DOHH2 (cell line): Measurements from ENCODE around the gene ACTG1.

Experiments used
- H3F3A ChIP-seq: fragments of 200-600 bp; sonication (generic), shearing (Covaris generic); 2 replicates; pipeline ENCODE4 v1.6.0; 2016; ENCODE audit warnings: antibody characterized with exemption, mild to moderate bottlenecking; ENCODE audit not compliant: control insufficient read depth, insufficient read depth
- H3K27ac ChIP-seq: fragments of 200-600 bp; sonication (generic); 2 replicates; pipeline ENCODE4 v1.5.1; 2014; ENCODE audit warnings: low read depth, mild to moderate bottlenecking, low read length, moderate library complexity
- H3K27me3 ChIP-seq: fragments of 200-600 bp; sonication (generic); 2 replicates; pipeline ENCODE4 v1.6.1; 2014; ENCODE audit warnings: mild to moderate bottlenecking, low read length, mixed read lengths; ENCODE audit not compliant: control insufficient read depth
- H3K36me3 ChIP-seq: fragments of 200-600 bp; sonication (generic); 2 replicates; pipeline ENCODE4 v1.6.1; 2014; ENCODE audit warnings: mild to moderate bottlenecking, low read length, moderate library complexity, mixed read lengths; ENCODE audit not compliant: control insufficient read depth
- H3K4me1 ChIP-seq: fragments of 200-600 bp; sonication (generic); 2 replicates; pipeline ENCODE4 v1.6.1; 2014; ENCODE audit warnings: mild to moderate bottlenecking, low read length, mixed read lengths; ENCODE audit not compliant: control insufficient read depth
- H3K4me2 ChIP-seq: fragments of 200-600 bp; sonication (generic); 2 replicates; pipeline ENCODE4 v1.6.0; 2014; ENCODE audit warnings: mild to moderate bottlenecking, low read length, moderate library complexity
- H3K4me3 ChIP-seq: fragments of 200-600 bp; sonication (generic); 2 replicates; pipeline ENCODE4 v1.5.1; 2014; ENCODE audit warnings: mild to moderate bottlenecking, low read length, mixed read lengths
- H3K79me2 ChIP-seq: fragments of 200-600 bp; sonication (generic); 2 replicates; pipeline ENCODE4 v1.6.1; 2014; ENCODE audit warnings: mild to moderate bottlenecking, low read length, mixed read lengths; ENCODE audit not compliant: control insufficient read depth
- H3K9me2 ChIP-seq: fragments of 200-600 bp; sonication (generic); replicated peaks from 2 replicates; pipeline ENCODE4 v1.6.1; 2014; ENCODE audit warnings: mild to moderate bottlenecking, low read length, mixed read lengths; ENCODE audit not compliant: control insufficient read depth
- H3K9me3 ChIP-seq: fragments of 200-600 bp; sonication (generic); 2 replicates; pipeline ENCODE4 v1.6.1; 2014; ENCODE audit warnings: antibody characterized with exemption, low read length, mixed read lengths; ENCODE audit not compliant: control insufficient read depth, insufficient read depth
- H4K20me1 ChIP-seq: fragments of 200-600 bp; sonication (generic); 2 replicates; pipeline ENCODE4 v1.6.0; 2014; ENCODE audit warnings: low read depth, mild to moderate bottlenecking, antibody characterized with exemption, low read length, moderate library complexity; ENCODE audit not compliant: control insufficient read depth, insufficient read depth
- EZH2phosphoT487 ChIP-seq: fragments of 200-600 bp; sonication (generic); IDR thresholded peaks from 2 replicates; pipeline ENCODE4 v1.6.1; 2017; ENCODE audit warnings: borderline replicate concordance, mild to moderate bottlenecking, antibody characterized with exemption, low read length, moderate library complexity, mixed read lengths
- TF ChIP-seq, protein P1 (sequence below): fragments of 200-600 bp; sonication (generic); IDR thresholded peaks from one replicate; pipeline ENCODE4 v1.5.1; 2014; ENCODE audit warnings: antibody characterized with exemption, mild to moderate bottlenecking, low read depth, low read length; ENCODE audit not compliant: poor library complexity, severe bottlenecking

Gene ACTG1

DNA sequence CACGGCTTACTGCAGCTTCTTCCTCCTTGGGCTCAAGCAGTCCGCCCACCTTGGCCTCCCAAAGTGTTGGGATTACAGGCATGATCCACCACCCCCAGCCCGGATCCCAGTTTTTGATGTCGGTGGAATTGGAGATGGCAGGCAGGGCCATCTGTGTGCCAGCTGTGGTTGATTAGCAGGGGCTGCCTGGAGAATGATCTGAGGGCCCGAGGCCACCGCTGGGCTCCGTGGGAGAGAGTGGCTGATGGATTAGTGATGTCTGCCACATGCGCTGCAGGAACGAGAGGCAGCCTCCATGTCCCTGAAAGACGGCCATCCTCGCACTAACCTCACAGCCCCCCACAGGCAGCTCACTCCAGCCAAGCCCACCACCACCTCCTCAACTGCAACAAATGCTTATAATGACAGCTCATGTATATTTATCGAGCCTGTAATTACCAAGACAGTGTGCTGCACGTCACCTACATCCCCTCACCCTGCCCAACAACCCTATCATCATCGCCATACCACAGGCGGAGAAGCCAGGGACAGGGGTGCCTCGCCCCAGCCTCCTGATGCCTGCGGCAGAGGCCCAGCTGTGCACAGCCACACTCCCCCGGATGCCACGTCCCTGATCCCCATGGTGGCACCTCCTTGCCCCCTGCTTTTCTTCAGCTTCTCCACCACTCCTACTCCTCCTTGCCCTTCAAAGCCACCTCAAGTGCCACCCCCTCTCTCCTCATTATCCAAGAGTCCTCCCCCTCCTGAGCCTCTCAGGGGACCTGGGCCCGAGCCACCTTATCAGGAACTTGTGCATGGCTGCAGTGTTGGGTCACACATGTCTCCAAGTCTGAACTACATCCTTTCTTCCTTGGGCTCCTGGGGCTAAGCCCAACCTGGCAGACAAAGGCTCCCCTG, 33.2 kb downstream of the ACTG1 start:
- no peaks in the 10 kb centered on the region for H3K9me2 ChIP-seq
- H3K27me3 ChIP-seq: no peaks in the 10 kb centered on the region
- H3K79me2 ChIP-seq: no peaks in the 10 kb centered on the region
- no peaks in the 10 kb centered on the region for H4K20me1 ChIP-seq
- H3K27ac ChIP-seq: no peak overlapping the region
- no peak overlapping the region for H3K4me3 ChIP-seq
- no peaks in the 10 kb centered on the region for H3K36me3 ChIP-seq
- no peaks in the 10 kb centered on the region for H3F3A ChIP-seq
- TF ChIP-seq, protein P1, sequence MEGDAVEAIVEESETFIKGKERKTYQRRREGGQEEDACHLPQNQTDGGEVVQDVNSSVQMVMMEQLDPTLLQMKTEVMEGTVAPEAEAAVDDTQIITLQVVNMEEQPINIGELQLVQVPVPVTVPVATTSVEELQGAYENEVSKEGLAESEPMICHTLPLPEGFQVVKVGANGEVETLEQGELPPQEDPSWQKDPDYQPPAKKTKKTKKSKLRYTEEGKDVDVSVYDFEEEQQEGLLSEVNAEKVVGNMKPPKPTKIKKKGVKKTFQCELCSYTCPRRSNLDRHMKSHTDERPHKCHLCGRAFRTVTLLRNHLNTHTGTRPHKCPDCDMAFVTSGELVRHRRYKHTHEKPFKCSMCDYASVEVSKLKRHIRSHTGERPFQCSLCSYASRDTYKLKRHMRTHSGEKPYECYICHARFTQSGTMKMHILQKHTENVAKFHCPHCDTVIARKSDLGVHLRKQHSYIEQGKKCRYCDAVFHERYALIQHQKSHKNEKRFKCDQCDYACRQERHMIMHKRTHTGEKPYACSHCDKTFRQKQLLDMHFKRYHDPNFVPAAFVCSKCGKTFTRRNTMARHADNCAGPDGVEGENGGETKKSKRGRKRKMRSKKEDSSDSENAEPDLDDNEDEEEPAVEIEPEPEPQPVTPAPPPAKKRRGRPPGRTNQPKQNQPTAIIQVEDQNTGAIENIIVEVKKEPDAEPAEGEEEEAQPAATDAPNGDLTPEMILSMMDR: no peak
- TF ChIP-seq EZH2phosphoT487: no peak
- no peak overlapping the region for H3K4me2 ChIP-seq
- H3K4me1 ChIP-seq: peaks cover 16% of the 10 kb centered on the region
- no peaks in the 10 kb centered on the region for H3K9me3 ChIP-seq

DNA sequence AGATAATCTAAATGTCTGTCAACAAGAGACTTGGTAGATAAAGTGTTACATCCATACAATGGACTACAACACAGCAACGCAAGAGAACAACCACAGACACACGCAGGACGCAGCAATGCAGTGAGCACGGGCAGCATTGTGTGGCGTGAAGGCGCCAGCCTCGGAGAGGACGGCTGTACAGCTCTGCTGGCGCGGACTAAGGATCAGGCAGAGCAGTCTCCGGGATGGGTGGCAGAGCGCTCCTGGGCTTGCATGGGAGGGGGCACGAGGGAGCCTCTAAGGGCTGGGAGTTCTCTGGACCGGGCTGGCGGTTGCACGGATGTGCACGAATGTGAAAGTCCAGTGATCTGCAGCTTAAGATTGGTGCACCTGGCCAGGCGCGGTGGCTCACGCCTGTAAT, 34.5 kb downstream of the ACTG1 start:
- no peaks in the 10 kb centered on the region for H3K9me3 ChIP-seq
- no peaks in the 10 kb centered on the region for H3K27me3 ChIP-seq
- peaks cover 4% of the 10 kb centered on the region for H3K4me1 ChIP-seq
- H3F3A ChIP-seq: no peaks in the 10 kb centered on the region
- no peak overlapping the region for H3K4me3 ChIP-seq
- H3K4me2 ChIP-seq: no peak overlapping the region
- H3K79me2 ChIP-seq: no peaks in the 10 kb centered on the region
- H3K9me2 ChIP-seq: no peaks in the 10 kb centered on the region
- no peaks in the 10 kb centered on the region for H3K36me3 ChIP-seq
- TF ChIP-seq, protein P1: no peak
- no peak for TF ChIP-seq EZH2phosphoT487
- H3K27ac ChIP-seq: no peak overlapping the region
- no peaks in the 10 kb centered on the region for H4K20me1 ChIP-seq

DNA sequence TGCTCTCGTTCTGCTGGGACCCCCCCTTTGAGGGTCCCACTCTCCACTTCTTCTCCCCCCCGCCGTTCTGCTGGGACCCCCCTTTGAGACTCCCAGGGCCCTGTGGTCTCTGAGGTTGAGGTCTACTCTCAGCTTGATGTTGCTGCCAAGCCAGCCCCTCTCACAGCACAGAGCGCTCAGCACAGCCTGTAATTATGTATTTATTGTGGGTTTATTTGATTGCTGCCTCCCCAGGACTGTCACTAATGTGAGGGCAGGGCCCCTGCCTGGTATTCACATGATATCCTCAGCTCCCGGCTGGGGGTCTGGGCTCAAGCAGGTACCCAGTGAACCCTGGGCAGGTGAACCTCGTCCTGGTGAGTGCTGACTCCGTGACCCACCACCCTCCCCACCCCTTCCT, 35.4 kb downstream of the ACTG1 start:
- H3K4me1 ChIP-seq: no peaks in the 10 kb centered on the region
- no peaks in the 10 kb centered on the region for H3K9me3 ChIP-seq
- H3K36me3 ChIP-seq: no peaks in the 10 kb centered on the region
- H3K27me3 ChIP-seq: no peaks in the 10 kb centered on the region
- no peak for TF ChIP-seq EZH2phosphoT487
- TF ChIP-seq, protein P1: no peak
- H3K27ac ChIP-seq: no peak overlapping the region
- no peak overlapping the region for H3K4me2 ChIP-seq
- no peaks in the 10 kb centered on the region for H4K20me1 ChIP-seq
- no peak overlapping the region for H3K4me3 ChIP-seq
- H3F3A ChIP-seq: no peaks in the 10 kb centered on the region
- no peaks in the 10 kb centered on the region for H3K9me2 ChIP-seq
- H3K79me2 ChIP-seq: no peaks in the 10 kb centered on the region
